ENCODE measurements around the gene EYS.
"Not testable (repeated sequence)": the region's sequence is repeated elsewhere in the genome, so short reads cannot be mapped to it uniquely, and the experiment has no call there.

EYS gene

DNA sequence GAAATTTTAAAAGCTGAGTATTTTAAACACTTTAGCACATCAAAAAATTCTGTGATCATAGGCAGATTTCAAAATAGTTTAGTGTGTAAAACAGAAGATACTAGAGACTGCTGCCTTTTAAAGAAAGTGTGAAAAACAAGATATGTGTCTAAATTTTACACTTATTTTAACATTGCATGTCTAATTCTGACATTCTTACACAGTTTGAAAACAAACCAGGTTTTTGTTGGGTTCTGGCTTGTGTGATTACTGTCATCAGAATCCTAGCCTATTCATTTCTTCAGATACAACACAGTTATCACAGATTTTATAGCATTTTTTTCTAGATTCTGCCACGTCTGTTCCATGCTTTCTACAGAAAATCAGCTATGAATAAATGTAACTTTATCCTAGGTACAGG lies 257.1 kb downstream of the EYS start:
- DNase-seq = no peak

DNA sequence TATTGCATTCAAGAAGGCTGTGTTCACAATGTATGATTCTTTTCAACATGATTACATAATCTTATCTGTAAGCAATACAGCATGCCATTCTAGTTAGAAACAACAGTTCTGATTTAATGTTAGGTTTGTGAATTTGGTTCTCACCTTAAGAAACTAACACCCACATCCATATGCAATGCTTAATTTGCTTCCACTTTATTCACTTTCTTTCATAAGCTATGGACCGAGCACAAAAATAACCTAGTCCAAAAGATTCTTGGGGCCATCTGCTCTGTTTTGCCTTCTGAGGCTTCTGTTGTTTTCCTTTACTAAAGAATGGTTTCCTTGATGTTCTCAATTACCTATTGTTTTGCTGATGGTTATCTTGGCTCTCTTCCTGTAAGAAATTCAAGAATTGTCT lies 258.2 kb downstream of the EYS start:
- DNase-seq = no peak

DNA sequence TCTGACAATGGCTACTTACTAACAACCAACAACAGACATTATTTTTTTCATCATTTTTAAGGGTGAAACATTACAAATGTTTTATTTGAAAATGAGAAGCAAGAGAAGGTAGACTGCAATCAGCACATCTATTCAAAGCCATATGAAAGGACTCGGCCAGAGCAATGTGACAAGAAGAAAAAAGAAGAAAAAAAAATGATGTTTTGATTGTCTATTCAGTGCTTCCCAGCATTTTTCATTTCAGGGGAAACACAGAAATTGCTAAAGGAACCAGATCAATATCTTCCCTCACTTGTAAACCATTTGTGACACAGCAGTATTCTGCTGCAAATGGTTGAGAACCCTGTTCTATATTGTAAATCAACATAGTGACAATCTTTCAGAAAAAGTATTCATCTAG lies 270.7 kb downstream of the EYS start:
- no peak for DNase-seq

DNA sequence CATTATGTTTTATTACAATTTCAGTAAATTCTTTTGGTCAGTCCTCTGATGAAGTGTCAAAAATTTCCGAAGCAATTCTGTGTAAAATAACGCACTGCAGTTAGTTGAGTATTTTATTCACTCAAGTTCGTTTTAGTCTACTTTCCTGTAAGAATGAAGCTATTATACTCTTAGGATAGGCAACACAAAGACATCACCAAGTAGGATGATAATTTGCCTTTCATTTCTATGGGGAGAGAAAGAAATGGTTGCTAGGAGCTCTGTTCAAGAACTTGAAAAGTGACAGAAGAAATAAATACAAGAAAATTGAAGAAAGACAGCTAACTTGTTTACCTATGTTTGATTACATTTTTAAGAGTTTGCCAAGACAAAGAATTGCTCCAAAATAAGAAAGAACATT lies 290.4 kb downstream of the EYS start:
- DNase-seq = no peak

DNA sequence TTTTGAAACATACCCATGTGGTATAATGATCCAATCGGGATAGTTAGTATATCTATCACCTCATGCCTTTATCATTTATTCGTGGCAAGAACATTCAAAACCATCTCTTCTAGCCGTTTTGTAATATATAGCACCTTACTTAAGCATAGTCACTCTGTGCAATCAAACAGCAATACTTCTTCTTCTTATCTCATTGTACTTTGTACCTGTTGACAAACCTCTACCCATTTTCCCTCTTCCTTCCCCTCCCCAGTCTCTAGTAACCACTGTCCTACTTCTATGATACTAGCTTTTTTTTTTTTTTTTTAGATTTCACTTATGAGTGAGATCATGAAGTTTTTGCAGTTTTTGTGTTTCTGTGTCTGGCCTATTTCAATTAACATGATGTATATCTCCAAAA lies 296.7 kb downstream of the EYS start:
- no peak for DNase-seq

DNA sequence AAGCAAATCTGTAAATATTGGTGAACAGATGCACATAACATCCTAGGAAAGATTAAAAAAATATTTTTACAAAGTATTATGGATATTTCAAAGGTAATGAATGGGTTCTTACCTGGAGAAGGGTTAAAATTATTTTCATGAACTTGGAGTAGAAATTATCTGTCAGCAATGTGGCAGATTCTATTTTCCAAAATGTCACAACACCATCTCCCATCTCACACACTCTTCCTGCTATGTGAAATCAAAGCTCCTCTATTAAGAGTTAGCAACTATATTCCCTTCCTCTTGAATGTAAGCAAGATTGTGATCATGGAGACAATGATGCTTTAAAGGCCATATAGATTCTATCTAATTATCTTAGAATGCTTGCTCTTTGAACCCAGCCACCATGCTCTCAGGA lies 304.5 kb downstream of the EYS start:
- no peak for DNase-seq

DNA sequence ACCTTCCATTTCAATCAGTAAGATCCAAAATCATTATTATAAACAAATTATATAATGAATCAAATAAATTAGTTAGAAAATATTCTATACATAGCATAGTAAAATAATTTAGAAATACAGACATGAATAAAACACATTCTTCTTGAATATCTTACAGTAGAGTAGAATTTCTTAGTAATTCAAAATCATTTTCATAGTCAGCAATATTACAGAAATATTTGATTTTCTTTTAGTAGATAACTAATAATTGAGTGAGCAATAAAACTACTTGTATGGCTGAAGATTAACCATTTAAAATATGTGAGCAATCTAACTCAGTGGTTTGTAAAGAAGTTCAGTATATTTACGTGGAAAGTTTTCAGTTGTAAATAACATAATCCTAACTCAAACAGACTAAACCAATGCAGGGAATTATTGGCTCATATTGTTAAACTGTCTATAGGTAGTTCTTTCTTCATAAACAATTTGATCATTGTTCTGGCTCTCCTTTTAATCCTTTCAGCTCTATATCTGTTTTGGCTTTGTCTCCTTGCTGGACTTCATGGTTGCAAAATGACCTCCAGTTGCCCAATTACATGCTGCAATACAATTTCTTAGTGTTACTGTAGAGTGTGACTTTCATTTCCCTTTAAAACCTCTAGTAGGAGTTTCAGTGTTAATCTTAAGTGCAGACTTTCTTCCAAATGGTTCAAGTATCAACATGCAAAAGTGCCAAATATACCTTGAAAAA lies 307.5 kb downstream of the EYS start:
- DNase-seq = no peak

DNA sequence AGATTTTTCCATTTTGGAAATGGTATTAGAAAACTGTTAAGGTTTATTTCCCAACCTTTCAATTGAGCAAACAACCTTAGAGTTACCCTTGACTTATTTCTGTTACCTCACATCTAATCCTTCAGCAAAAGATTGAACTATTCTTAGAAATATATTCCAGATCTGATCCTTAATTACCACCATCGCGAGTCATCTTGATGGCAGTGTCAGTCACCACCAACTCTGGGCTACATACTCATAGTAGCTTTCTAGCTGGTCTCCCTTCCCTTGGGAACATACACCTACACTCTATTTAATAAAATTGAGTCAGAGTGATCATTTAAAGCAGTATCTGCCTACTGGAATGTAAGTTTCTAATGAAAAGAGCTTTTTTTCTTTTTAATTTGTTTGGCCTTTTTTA lies 308.2 kb downstream of the EYS start:
- DNase-seq = no peak

DNA sequence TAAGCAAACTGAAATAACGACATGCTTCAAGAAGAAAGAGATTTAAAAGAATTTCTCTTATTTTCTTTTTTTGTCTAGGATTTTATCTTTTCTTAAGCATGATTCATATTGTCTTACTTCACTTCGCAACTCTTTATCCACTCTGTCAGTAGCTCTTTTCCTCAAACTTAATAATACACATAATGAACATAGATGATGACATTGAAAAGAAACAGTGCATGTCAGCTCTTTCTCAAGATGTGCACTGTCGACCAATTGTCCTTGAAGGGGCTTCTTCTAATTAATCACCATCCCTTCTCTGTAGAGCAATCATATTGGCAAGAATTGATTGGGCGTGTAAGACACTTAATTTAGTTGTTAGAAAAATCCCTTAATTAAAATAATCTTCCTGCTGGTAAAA lies 356.5 kb downstream of the EYS start:
- DNase-seq = no peak

DNA sequence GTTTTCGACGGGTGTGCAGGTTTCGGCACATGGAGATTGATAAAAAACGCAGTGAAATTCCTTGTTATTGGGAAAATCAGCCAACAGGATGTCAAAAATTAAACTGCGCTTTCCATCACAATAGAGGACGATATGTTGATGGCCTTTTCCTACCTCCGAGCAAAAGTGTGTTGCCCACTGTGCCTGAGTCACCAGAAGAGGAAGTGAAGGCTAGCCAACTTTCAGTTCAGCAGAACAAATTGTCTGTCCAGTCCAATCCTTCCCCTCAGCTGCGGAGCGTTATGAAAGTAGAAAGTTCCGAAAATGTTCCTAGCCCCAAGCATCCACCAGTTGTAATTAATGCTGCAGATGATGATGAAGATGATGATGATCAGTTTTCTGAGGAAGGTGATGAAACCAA lies 404.4 kb downstream of the EYS start:
- DNase-seq = not testable (repeated sequence)

DNA sequence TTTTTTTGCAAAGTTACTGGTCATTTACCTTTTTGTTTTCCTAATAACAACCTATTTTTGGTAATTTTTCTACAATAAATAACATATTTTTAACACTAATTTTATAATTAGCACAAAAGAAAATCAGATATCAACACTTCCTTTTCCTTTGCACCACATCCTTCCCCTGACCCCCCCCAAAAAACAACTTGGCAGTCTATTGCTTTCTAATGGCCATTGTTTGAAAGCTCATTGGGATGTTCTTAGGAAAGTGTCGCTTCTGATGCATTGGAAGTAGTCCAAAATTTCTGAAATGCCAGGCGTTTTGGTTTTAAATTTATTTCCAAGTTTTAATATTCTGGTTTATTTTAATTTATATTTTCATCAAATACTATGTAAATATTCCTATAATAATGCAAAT lies 407.8 kb downstream of the EYS start:
- DNase-seq = no peak

DNA sequence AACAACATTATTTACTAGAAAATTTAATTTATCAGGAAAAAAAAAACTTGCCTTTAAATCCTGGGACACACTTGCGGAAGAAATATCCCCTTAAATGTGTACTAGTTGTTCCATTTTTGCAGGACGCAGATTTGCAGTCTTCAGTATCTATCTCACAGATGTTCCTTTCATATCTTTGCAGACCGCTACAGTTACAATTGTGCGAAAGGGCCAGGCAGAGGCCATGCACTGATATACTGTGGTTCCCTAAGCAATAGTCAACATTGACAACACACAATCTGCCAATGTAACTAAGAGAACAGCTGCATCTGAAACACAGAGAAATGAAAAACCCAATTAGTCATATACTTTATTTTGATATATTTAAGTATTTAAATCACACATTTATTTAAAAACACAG lies 411.2 kb downstream of the EYS start:
- no peak for DNase-seq

DNA sequence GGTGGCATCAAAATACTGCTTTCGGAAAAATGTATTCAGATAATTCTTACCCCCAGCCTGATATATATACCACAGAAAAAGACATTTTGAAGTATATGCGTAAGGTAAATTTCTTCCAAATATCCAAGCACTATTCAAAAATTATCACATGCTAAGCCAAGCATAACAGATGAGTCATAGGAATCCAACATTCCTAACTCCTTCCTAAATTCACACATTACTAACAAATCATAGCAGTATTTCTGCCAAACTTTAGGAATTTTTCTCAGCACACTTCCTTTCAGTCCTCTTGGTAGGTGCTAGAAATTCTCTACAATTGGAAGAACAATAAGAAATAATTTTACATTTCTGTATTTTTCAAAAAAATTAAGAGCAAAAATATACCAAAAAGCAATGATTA lies 417.5 kb downstream of the EYS start:
- no peak for DNase-seq

DNA sequence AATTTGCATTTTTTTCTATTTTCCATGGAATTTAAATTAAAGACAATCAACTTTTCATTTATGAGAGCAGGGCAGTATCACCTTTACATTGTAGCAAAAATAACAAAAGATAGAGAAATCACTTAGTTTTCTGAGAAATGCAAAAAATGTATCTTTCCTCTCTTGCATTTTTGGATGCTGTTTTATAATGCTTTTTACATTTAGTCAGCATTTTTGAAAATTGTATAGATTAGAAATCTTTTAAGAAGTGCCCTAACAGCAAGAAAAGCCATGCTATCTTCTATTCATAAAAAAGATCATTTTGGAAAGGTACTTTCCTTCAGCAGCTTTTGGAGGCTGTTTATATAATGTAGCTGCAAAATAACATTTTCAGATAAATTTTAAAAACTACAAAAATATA lies 421.8 kb downstream of the EYS start:
- DNase-seq = no peak

DNA sequence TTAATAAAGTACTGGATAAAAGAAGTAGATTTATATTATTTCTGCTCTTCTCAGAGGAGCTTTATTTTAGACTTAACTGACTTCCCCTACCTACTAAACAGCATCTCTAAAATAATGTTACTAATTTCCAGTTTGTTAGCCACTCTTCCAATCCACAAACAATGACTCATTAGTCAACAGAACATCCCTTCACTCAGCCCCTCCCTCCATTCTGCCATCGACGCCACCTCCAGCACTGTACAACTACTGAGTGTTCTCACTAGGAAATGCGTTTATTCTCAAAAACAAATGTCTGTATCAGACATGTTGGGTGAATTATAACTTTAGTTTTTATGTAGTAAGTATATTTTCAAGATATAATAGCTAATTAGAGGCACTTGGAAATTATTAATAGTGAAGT lies 427.0 kb downstream of the EYS start:
- no peak for DNase-seq

DNA sequence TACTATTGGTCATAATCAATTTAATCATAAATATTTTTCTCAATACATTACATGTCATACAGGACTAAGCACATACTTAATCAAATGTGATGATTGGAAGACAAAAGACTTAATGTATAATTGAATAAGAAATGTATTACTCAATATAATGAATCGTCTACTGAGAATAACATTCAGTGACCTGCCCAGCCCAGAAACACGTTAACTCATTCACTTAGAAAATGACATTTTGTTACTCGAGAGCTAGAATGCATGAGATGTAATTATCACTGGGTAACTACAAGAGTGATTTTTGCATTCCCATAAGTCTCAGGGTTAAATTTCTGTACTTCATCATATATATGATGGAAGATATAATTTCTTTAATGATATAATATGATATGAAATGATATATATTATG lies 444.8 kb downstream of the EYS start:
- DNase-seq = no peak

DNA sequence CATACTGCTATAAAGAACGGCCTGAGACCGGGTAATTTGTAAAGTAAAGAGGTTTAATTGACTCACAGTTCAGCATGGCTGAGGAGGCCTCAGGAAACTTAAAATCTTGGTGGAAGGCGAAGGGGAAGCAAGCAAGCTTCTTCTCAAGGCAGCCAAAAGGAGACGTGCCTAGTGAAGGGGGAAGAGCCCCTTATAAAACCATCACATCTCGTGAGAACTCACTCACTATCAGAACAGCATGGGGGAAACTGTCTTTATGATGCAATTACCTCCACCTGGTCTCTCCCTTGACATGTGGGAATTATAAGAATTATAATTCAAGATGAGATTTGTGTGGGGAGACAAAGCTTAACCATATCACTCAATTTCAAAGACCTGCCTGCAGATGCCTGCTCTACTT lies 447.0 kb downstream of the EYS start:
- no peak for DNase-seq

DNA sequence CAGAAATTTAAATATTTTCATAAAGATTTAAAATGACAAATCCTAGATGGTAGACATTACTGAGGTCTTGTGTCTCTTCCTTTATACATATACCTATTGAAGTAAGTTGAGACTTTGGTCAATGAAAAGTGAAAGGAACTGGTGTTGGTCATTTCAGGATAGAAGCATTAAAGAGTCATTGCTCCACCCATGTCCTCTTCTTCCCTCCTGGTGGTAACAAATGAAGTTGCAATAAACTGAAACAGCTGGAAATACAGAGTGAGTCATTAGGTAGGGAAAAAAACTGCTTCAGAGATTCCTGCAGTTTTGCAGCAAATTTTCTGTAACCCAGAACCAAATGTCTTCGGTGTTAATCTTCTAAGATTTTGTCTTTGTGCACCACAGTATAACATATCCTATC lies 448.0 kb downstream of the EYS start:
- no peak for DNase-seq

DNA sequence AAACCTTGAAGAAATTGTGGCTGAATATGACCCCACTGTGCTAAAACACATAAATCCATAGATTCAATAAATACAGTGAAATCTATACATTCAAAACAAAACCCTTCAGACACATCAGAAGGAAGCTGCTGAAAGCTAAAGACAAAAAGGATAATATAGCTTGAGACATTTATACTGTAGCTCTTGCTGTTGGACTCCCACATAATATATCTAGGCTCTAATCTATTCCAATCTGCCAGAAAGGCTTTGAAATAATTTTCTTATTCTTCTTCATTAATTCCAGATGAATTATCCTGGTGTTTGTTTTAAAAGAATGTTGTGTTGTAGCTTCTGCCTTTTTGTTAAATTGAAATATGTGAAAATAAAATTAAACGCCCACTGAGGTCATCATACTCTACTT lies 454.0 kb downstream of the EYS start:
- DNase-seq = no peak

DNA sequence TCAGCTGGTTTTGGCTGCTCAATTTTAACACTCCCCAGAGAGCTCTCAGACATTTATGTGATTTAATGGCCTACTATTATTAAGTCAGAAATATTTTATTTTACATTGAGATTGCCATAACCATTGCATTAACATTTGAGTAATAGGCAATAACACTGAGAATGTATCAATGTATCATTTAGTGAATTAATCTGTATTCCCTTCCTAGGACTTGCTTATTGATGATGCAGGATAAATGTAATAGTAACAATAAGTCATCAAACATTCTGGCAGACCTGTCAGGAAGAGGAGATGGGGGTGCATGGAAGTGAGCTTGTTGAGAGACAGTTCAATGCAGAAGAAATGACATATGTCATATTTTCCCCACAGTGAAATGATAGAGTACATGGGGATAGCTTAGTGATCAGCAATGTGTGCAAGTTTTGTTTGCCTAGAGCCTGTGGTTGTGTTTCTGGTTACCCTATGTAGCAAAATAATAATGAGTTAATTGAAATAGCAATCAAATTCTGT lies 458.9 kb downstream of the EYS start:
- no peak for DNase-seq

DNA sequence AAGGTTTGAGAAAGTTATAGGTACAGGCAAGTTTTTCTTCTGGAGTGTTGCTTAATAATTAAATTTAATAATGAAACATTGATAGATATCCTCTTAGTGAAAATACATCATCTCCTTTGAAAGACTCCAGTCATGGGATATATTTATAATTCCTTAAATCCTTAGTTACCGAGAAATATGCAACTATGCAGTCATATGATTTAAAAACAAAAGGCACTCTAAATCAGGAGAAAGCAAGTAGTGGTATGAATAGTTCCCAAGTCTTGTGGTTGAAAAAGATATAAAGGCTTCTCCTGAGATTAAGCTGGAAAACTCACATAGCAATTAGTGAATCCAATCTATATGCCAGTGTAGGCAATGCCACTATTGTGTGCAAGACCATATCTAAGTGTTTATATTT lies 475.4 kb downstream of the EYS start:
- no peak for DNase-seq

DNA sequence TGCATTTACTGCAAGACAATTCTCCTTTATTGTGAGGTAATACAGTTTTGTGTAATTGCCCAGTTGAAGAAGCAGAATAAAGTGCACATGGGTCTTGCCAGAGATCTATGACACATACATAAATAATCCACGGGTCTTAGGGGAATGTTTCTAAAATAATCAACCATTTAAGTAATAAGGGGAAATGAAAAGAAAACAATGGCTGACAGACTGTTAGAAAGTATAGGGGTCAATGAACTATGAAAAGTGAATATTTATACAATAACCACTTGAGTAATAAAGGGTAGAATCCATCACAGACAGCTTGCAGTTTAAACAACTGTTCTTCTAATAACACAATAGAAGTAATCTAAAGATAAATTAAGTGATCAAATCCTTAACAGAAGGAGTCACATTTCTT lies 477.2 kb downstream of the EYS start:
- DNase-seq = no peak

DNA sequence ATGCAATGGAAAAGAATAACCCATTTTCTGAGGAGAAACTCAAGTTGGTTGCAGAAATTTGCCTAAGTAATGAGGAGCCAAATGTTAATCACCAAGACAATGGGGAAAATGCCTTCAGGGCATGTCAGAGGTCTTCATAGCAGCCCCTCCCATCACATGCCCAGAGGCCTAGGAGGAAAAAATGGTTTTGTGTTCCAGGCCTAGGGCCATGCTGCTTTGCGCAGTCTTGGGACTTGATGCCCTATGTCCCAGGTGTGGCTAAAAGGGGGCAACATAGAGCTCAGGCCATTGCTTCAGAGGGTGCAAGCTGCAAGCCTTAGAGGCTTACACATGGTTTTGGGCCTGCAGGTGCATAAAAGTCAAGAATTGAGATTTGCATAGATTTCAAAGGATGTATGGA lies 485.9 kb downstream of the EYS start:
- no peak for DNase-seq

DNA sequence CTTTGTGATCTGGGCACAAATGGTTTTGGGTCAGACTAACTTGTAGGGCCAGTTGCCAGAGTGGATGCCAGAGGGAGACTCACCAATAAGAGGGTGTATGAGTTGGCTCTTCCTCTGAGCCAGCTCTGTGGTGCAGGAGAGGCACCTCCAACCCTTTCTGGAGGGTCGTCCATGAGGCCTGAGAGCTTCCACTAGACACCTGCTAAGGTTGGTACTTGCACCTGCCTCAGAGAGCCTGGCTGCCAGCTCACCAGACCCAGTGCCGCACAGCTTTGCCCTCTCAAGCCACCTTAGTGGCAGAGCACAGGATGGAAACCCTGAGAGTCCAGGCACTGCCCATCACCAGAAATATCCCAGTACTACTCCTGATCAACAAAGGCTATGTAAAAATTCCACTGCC lies 504.3 kb downstream of the EYS start:
- DNase-seq = no peak

DNA sequence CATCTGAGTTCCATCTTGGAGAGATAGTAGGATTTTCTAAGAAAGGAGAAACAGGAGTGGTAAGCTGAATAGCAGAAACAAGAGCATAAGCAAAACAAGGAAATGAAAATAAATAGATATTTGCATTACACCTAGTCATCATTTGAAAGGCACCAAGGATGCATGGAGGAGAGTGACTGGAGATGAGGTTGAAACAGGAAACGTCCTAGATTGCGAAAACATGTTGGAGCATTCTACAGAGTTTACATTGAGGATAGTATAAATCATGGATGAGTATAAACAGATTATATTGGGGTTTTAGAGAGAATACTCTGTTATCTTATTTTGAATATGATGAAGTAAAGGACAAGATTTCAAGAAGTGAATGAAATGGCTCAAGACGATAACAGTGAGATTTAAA lies 507.3 kb downstream of the EYS start:
- DNase-seq = no peak

DNA sequence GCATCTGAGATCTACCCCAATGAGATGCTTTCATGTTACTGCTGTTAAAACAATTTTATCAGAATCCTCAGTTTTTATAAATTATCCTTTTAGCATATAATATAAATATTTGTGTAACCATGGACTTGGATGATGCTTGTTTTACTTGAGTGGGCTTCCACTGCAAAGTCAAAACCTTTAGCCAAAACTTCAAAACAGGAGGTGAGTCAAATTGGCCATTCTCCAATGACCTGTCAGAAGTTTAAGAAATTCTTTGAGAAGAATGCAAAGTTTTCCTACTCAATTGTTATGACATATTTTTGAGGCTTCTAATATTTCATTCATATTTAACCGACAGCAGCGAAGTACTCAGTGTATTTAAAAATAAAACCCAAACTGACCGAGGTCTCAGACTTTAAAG lies 507.9 kb downstream of the EYS start:
- DNase-seq = no peak
